ENCODE results near the gene ALB.

DNA sequence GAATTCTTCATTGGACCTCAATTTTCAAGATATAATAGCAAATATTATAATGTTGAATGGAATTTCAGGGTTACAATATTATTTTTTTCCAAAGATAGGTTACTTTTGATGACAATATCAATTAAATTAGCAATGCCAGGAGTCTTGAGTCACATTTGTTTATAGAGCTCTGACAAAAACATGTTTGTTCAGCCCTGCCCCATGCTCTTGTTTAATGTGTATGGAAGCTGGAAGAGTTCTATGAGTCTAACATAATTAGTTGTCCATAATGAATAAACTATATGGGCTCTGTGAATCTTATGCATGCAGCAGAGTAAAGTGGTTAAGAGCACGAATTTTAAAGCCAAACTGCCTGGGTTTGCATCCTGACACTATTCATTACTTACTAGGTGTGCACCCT lies 22.9 kb upstream of the ALB start:
- TF ChIP-seq POLR2A (IDR thresholded peaks at IDR 0.05): no peak
- TF ChIP-seq, protein P1, sequence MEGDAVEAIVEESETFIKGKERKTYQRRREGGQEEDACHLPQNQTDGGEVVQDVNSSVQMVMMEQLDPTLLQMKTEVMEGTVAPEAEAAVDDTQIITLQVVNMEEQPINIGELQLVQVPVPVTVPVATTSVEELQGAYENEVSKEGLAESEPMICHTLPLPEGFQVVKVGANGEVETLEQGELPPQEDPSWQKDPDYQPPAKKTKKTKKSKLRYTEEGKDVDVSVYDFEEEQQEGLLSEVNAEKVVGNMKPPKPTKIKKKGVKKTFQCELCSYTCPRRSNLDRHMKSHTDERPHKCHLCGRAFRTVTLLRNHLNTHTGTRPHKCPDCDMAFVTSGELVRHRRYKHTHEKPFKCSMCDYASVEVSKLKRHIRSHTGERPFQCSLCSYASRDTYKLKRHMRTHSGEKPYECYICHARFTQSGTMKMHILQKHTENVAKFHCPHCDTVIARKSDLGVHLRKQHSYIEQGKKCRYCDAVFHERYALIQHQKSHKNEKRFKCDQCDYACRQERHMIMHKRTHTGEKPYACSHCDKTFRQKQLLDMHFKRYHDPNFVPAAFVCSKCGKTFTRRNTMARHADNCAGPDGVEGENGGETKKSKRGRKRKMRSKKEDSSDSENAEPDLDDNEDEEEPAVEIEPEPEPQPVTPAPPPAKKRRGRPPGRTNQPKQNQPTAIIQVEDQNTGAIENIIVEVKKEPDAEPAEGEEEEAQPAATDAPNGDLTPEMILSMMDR (IDR thresholded peaks at IDR 0.05): no peak

Measured in esophagus squamous epithelium (tissue), 4 donors.